Smooth muscle cell (in vitro differentiated cells): ENCODE measurements around the gene FKBP6. TPM values are rescaled to one million over a fixed set of nuclear protein-coding genes. Genes with fewer than 3 reads are reported as not detected.
"Not testable (repeated sequence)": the region's sequence is repeated elsewhere in the genome, so short reads cannot be mapped to it uniquely, and the experiment has no call there.

Source experiments
- DNase-seq: peaks from one replicate; lab custom pipeline; 2025; ENCODE audit not compliant: unreplicated experiment; lab: John Stamatoyannopoulos, UW
- H2AFZ ChIP-seq: fragments of 200-600 bp; sonication (generic); 2 replicates; pipeline ENCODE4 v1.6.0; 2016; ENCODE audit warnings: antibody characterized with exemption, low read depth, mild to moderate bottlenecking
- H3F3A ChIP-seq: fragments of 200-600 bp; sonication (generic); 2 replicates; pipeline ENCODE4 v1.6.0; 2017; ENCODE audit warnings: antibody characterized with exemption, low read depth
- H3K27ac ChIP-seq: fragments of 200-600 bp; sonication (generic); 2 replicates; pipeline ENCODE4 v1.5.1; 2016; ENCODE audit warnings: low read depth, mild to moderate bottlenecking
- H3K27me3 ChIP-seq: fragments of 200-600 bp; sonication (generic); 2 replicates; pipeline ENCODE4 v1.6.1; 2016; ENCODE audit warnings: low read depth, mild to moderate bottlenecking
- H3K36me3 ChIP-seq: fragments of 200-600 bp; sonication (generic); 2 replicates; pipeline ENCODE4 v1.5.1; 2016; ENCODE audit warnings: low read depth
- H3K4me1 ChIP-seq: fragments of 200-600 bp; sonication (generic); 2 replicates; pipeline ENCODE4 v1.5.1; 2016; ENCODE audit warnings: low read depth
- H3K4me2 ChIP-seq: fragments of 200-600 bp; sonication (generic); 2 replicates; pipeline ENCODE4 v1.6.0; 2016; ENCODE audit warnings: mild to moderate bottlenecking
- H3K4me3 ChIP-seq: fragments of 200-600 bp; sonication (generic); 2 replicates; pipeline ENCODE4 v1.5.1; 2016; ENCODE audit warnings: mild to moderate bottlenecking
- H3K79me2 ChIP-seq: fragments of 200-600 bp; sonication (generic); 2 replicates; pipeline ENCODE4 v1.6.0; 2016; ENCODE audit warnings: low read depth, mild to moderate bottlenecking
- H3K9ac ChIP-seq: fragments of 200-600 bp; sonication (generic); 2 replicates; pipeline ENCODE4 v1.6.0; 2016; ENCODE audit warnings: low read depth
- H3K9me3 ChIP-seq: fragments of 200-600 bp; sonication (generic); replicated peaks from 2 replicates; pipeline ENCODE4 v1.5.1; 2016; ENCODE audit warnings: low read depth
- H4K20me1 ChIP-seq: fragments of 200-600 bp; sonication (generic); 2 replicates; pipeline ENCODE4 v1.6.0; 2016; ENCODE audit warnings: low read depth
- WGBS: methylation state at CpG from one replicate; pipeline ENCODE4 v1.1.7; 2016; ENCODE audit warnings: low lambda C conversion rate; 5-methylcytosine and 5-hydroxymethylcytosine counted together
- polyA plus RNA-seq: library from polyadenylated mRNA; unstranded; fragments of >200 nt; fragmentation: Nextera tagmentation; extraction: Ambion mirVana; gene quantifications from 2 replicates; pipeline ENCODE4 v1.2.1, GENCODE V29; 2016
- total RNA-seq: library from RNA; depleted of rRNA; stranded (reverse); fragments of >200 nt; gene quantifications from 2 replicates; pipeline ENCODE4 v1.2.3, GENCODE V29; 2014

The FKBP6 gene
- total RNA-seq: not detected in 2 replicates
- not detected in 2 replicates for polyA plus RNA-seq

DNA sequence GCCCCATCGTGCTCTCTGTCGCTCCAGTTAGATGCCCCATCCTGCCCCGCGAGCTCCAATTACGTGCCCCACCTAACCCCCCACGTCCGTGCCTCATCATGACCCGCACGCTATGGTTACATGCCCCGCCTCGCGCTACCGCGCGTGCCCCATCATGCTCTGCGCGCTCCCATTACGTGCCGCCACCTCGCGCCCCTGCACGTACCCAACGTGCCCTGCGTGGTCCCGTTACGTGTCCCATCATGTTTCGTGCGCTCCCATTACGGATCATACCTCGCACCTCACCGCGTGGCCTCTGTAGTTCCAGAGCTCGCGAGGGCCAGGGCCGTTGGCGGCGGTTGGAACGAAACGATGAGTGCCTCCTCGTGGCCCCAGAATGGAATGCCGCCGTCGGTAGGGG is at the start of gene FKBP6, which contains the start of gene TRIM50:
Gene FKBP6, plus strand, starts transcription at position 240 of the 400 bp plus-strand sequence. CDS start 268 bp downstream, outside the sequence.
Gene TRIM50, minus strand, starts transcription at position 161 of the 400 bp plus-strand sequence. CDS start 3,295 bp downstream, outside the sequence.
- not testable (repeated sequence) for H3K9ac ChIP-seq, H3K4me2 ChIP-seq, H3K27me3 ChIP-seq, H3K36me3 ChIP-seq, H3K27ac ChIP-seq, DNase-seq, H3K79me2 ChIP-seq, H3F3A ChIP-seq, H3K4me1 ChIP-seq, H2AFZ ChIP-seq, H3K4me3 ChIP-seq, H3K9me3 ChIP-seq, H4K20me1 ChIP-seq
- WGBS: 97% methylated on average over 39 of the region's 43 CpGs

- not testable (repeated sequence) for H3K79me2 ChIP-seq, H3K27ac ChIP-seq, H4K20me1 ChIP-seq, H3K9me3 ChIP-seq, H3K4me2 ChIP-seq, DNase-seq, H2AFZ ChIP-seq, H3K27me3 ChIP-seq, H3F3A ChIP-seq, H3K4me3 ChIP-seq, H3K36me3 ChIP-seq, H3K9ac ChIP-seq, H3K4me1 ChIP-seq
- no CpG with 5 or more reads among the region's 13 CpGs for WGBS
These were observed 30.7 kb upstream of the FKBP6 start for GRCh38 chr7:73297235-73297634.

DNA sequence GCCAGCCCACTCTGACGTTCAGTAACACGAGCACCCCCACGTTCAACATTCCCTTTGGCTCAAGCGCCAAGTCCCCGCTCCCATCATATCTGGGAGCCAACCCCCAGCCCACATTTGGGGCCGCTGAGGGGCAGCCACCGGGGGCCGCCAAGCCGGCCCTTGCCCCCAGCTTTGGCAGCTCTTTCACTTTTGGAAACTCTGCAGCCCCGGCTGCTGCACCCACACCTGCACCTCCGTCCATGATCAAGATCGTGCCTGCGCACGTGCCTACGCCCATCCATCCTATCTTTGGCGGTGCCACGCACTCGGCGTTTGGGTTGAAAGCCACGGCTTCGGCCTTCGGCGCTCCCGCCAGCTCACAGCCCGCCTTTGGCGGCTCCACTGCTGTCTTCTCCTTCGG is 30.3 kb upstream of the FKBP6 start:
- not testable (repeated sequence) for H3K9ac ChIP-seq, H3K79me2 ChIP-seq, H3K4me3 ChIP-seq, H3K9me3 ChIP-seq, H3F3A ChIP-seq, H4K20me1 ChIP-seq, DNase-seq, H2AFZ ChIP-seq, H3K27ac ChIP-seq, H3K4me1 ChIP-seq, H3K36me3 ChIP-seq, H3K4me2 ChIP-seq, H3K27me3 ChIP-seq
- 93% methylated on average over 22 of the region's 27 CpGs for WGBS

DNA sequence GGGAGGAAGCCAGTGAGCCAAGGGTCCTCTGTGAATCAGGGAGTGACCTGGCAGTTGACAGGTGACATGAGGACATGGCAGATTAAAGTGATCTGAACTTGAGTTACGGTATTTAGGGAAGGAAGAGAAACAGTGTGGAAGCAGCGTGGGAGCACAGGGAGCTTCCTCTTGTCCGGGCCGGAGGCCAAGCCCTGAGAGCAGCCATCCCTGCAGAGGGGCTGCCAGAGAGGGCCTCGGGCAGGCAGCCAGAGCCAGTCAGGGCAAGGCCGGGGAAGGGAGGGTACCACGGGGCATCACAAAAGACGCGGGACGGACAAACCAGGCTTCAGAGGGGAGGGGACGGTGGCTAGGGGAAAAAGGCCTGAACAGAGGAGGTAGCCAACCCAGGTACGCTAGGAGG is 28.1 kb upstream of the FKBP6 start:
- not testable (repeated sequence) for H3K27me3 ChIP-seq, H2AFZ ChIP-seq, H3K27ac ChIP-seq, H3K4me2 ChIP-seq, H3K79me2 ChIP-seq, H3F3A ChIP-seq, H3K4me1 ChIP-seq, H3K4me3 ChIP-seq, H3K36me3 ChIP-seq, H3K9me3 ChIP-seq, H4K20me1 ChIP-seq, DNase-seq, H3K9ac ChIP-seq
- 100% methylated on average over 5 of the region's 12 CpGs for WGBS

DNA sequence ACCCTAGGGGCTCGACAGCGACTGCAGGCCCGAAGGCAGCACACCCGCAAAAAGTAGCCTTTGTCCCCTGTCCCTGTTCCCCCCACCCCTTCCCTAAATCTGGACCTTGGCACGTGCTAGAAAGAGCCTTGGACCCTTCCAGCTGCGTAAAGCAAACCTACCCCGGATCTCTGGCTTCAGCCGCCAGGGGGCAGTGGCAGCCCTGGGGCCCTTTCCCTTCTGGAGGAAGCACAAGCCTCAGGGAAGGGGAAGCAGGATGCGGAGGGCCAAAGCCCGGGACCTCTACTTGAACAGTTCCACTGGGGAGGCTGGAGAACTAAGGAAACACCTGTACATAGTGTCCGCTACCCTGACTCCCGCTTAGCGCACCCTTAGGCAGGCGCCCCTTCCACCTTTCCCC is 26.9 kb upstream of the FKBP6 start:
- not testable (repeated sequence) for H3K79me2 ChIP-seq, H3K4me3 ChIP-seq, H3K27ac ChIP-seq, H3F3A ChIP-seq, H3K4me2 ChIP-seq, H4K20me1 ChIP-seq, H3K9ac ChIP-seq, H3K27me3 ChIP-seq, H2AFZ ChIP-seq, H3K36me3 ChIP-seq, DNase-seq, H3K9me3 ChIP-seq, H3K4me1 ChIP-seq
- 75% methylated on average over 7 of the region's 14 CpGs for WGBS

GRCh38 chr7:73302846-73303245 is 25.1 kb upstream of the FKBP6 start:
- WGBS: 96% methylated on average over 10 of the region's 10 CpGs

More at GRCh38 chr7:73302846-73303245, 25.1 kb upstream of the FKBP6 start:
- not testable (repeated sequence) for H3K27me3 ChIP-seq, H3K9ac ChIP-seq, H2AFZ ChIP-seq, H3K27ac ChIP-seq, H3K36me3 ChIP-seq, H3F3A ChIP-seq, H3K4me2 ChIP-seq, H3K4me1 ChIP-seq, H3K79me2 ChIP-seq, DNase-seq, H3K4me3 ChIP-seq, H3K9me3 ChIP-seq, H4K20me1 ChIP-seq
